Common myeloid progenitor, CD34-positive (primary cell): ENCODE measurements around the gene CBX1.
"Not testable (repeated sequence)": the region's sequence is repeated elsewhere in the genome, so short reads cannot be mapped to it uniquely, and the experiment has no call there.

Experiments
- CTCF ChIA-PET: fragments of 350-600 bp; sonication (Branson Sonifier 250); formaldehyde crosslinking; loops from one replicate; lab custom pipeline; 2021; ENCODE audit warnings: antibody characterized with exemption; lab: Charles Lee
- POLR2A ChIA-PET: fragments of 350-600 bp; sonication (Branson Sonifier 250); formaldehyde crosslinking; loops from one replicate; lab custom pipeline; 2021; ENCODE audit warnings: antibody characterized with exemption; lab: Charles Lee
- DNase-seq, 3 donors: peaks; one replicate each; pipeline versions ENCODE4 v3.0.0 to v3.0.0-alpha.2; 2013
- H3K27ac ChIP-seq, 2 experiments: 1 replicate in 1 of 2; 2 replicates in 1 of 2; pipeline ENCODE4 v1.7.0; 2013; ENCODE audit warnings: inconsistent platforms in 2 of 2, low read length in 2 of 2, mild to moderate bottlenecking in 2 of 2, low read depth in 1 of 2, moderate library complexity in 1 of 2; ENCODE audit not compliant: severe bottlenecking in 2 of 2, insufficient read depth in 1 of 2, poor library complexity in 1 of 2
- H3K27me3 ChIP-seq, 5 experiments: replicated peaks in 2 of 5; 1 replicate in 3 of 5; 2 replicates in 2 of 5; pipeline versions ENCODE4 v1.6.1 to v1.7.0; 2013; ENCODE audit warnings: low read length in 4 of 5, mild to moderate bottlenecking in 2 of 5, moderate library complexity in 2 of 5, inconsistent platforms in 1 of 5; ENCODE audit not compliant: insufficient read depth in 5 of 5, control insufficient read depth in 4 of 5
- H3K36me3 ChIP-seq, 4 experiments: 1 replicate in 2 of 4; 2 replicates in 2 of 4; pipeline versions ENCODE4 v1.6.1 to v1.7.0; 2013; ENCODE audit warnings: low read length in 3 of 4, control low read depth in 1 of 4, mild to moderate bottlenecking in 1 of 4; ENCODE audit not compliant: control insufficient read depth in 4 of 4, insufficient read depth in 4 of 4
- H3K4me1 ChIP-seq, 4 experiments: 1 replicate in 3 of 4; 2 replicates in 1 of 4; pipeline versions ENCODE4 v1.6.1 to v1.7.1; 2013; ENCODE audit warnings: low read length in 3 of 4, mild to moderate bottlenecking in 3 of 4, control low read depth in 1 of 4, inconsistent platforms in 1 of 4, moderate library complexity in 1 of 4; ENCODE audit not compliant: control insufficient read depth in 4 of 4, insufficient read depth in 4 of 4; ENCODE audit errors: control extremely low read depth in 1 of 4
- H3K4me3 ChIP-seq, 7 experiments: 1 replicate in 4 of 7; 2 replicates in 3 of 7; pipeline versions ENCODE4 v1.5.1 to v1.7.0; 2013; ENCODE audit warnings: mild to moderate bottlenecking in 7 of 7, low read length in 6 of 7, moderate library complexity in 6 of 7, inconsistent platforms in 2 of 7, low read depth in 2 of 7, control low read depth in 1 of 7; ENCODE audit not compliant: insufficient read depth in 4 of 7, control insufficient read depth in 1 of 7; ENCODE audit errors: extremely low read depth in 1 of 7
- H3K9me3 ChIP-seq, 5 experiments: 1 replicate in 4 of 5; 2 replicates in 1 of 5; pipeline versions ENCODE4 v1.6.1 to v1.7.1; 2013; ENCODE audit warnings: low read length in 4 of 5, mild to moderate bottlenecking in 2 of 5, inconsistent platforms in 1 of 5, low read depth in 1 of 5, moderate library complexity in 1 of 5; ENCODE audit not compliant: control insufficient read depth in 4 of 5, insufficient read depth in 2 of 5; ENCODE audit errors: control extremely low read depth in 1 of 5
- WGBS: methylation state at CpG from one replicate; pipeline ENCODE4 v1.1.5; 2013; ENCODE audit not compliant: insufficient coverage; 5-methylcytosine and 5-hydroxymethylcytosine counted together

Gene CBX1

GRCh38 chr17:48036693-48037035 lies 64.6 kb downstream of the CBX1 start:
- no peak for DNase-seq
- Histone ChIP-seq H3K27me3 (peaks cover 4 to 45% (median 13%) of the 10 kb centered on the region in 5 experiments), H3K9me3 (no peaks in the 10 kb centered on the region), H3K27ac (no peak overlapping the region), H3K36me3 (no peaks in the 10 kb centered on the region), H3K4me1 (peaks cover 0 to 13% (median 11%) of the 10 kb centered on the region in 4 experiments), H3K4me3 (peak overlapping the region in 5 of 7 experiments; percentile 51 to 84 (median 70))
- CTCF ChIA-PET, result interaction anchor here (1.1 to 4.7 kb wide), 12 partner anchors 7 to 61 kb away, joined by 3 to 40 read pairs (median 7); partner anchors contain the start of gene NFE2L1
- 42% methylated on average over 2 of the region's 6 CpGs for WGBS
- POLR2A ChIA-PET, result interaction anchor here (0.7 kb wide), 1 partner anchor 9 kb away, joined by 3 read pairs; no protein-coding TSS in a partner anchor

GRCh38 chr17:48034734-48035133 lies 66.5 kb downstream of the CBX1 start:
- Histone ChIP-seq H3K4me1 (peaks cover 0 to 13% (median 11%) of the 10 kb centered on the region in 4 experiments), H3K27me3 (peaks cover 4 to 45% (median 17%) of the 10 kb centered on the region in 5 experiments)
- POLR2A ChIA-PET, result interaction anchor here (0.7 kb wide), 1 partner anchor 40 kb away, joined by 4 read pairs; no protein-coding TSS in a partner anchor
- H3K4me3 ChIP-seq, DNase-seq, H3K36me3 ChIP-seq, H3K9me3 ChIP-seq, H3K27ac ChIP-seq: not testable (repeated sequence)
- WGBS, result 75% methylated on average over 4 of the region's 12 CpGs
- CTCF ChIA-PET, result interaction anchor here (0.7 to 4.7 kb wide), 8 partner anchors 8 to 592 kb away, joined by 3 to 40 read pairs (median 8); no protein-coding TSS in a partner anchor

- ChIA-PET POLR2A (interaction anchor here (0.6 to 1.9 kb wide), 3 partner anchors 16 to 584 kb away, joined by 3 to 8 read pairs (median 4); partner anchors contain the start of gene NFE2L1), CTCF (interaction anchor here (1.0 to 7.9 kb wide), 4 partner anchors 12 to 45 kb away, joined by 5 to 188 read pairs (median 6); no protein-coding TSS in a partner anchor)
- H3K27me3 ChIP-seq, result peaks cover 4 to 22% (median 16%) of the 10 kb centered on the region in 5 experiments
- WGBS, result 100% methylated on average over 1 of the region's 6 CpGs
- no peak overlapping the region for H3K27ac ChIP-seq
- H3K4me3 ChIP-seq, result no peak overlapping the region
- no peaks in the 10 kb centered on the region for H3K9me3 ChIP-seq
- DNase-seq, result no peak
- peaks cover 0 to 5% (median 2%) of the 10 kb centered on the region in 4 experiments for H3K4me1 ChIP-seq
- H3K36me3 ChIP-seq, result no peaks in the 10 kb centered on the region
Measured at GRCh38 chr17:48031966-48032365, 69.3 kb downstream of the CBX1 start.

GRCh38 chr17:48030531-48030930 lies 70.7 kb downstream of the CBX1 start:
- H3K27me3 ChIP-seq, result peaks cover 0 to 12% (median 8%) of the 10 kb centered on the region in 5 experiments
- 90% methylated on average over 2 of the region's 5 CpGs for WGBS
- no peak for DNase-seq
- no peak overlapping the region for H3K4me3 ChIP-seq
- ChIA-PET CTCF (interaction anchor here (1.1 to 7.9 kb wide), 7 partner anchors 13 to 105 kb away, joined by 3 to 188 read pairs (median 5); no protein-coding TSS in a partner anchor), POLR2A (interaction anchor here (0.6 to 1.9 kb wide), 2 partner anchors 17 to 1162 kb away, joined by 3 to 8 read pairs; partner anchors contain the start of gene NFE2L1)
- H3K9me3 ChIP-seq, result no peaks in the 10 kb centered on the region
- H3K4me1 ChIP-seq, result peaks cover 0 to 12% (median 10%) of the 10 kb centered on the region in 4 experiments
- H3K27ac ChIP-seq, result no peak overlapping the region
- no peaks in the 10 kb centered on the region for H3K36me3 ChIP-seq

- CTCF ChIA-PET, result interaction anchor here (1.5 to 7.9 kb wide), 4 partner anchors 9 to 80 kb away, joined by 3 to 188 read pairs (median 6); no protein-coding TSS in a partner anchor
- H3K27me3 ChIP-seq, result peaks cover 0 to 12% (median 4%) of the 10 kb centered on the region in 5 experiments
- POLR2A ChIA-PET, result no interaction called here
- peaks cover 0 to 28% (median 26%) of the 10 kb centered on the region in 4 experiments for H3K4me1 ChIP-seq
- H3K36me3 ChIP-seq, result no peaks in the 10 kb centered on the region
- WGBS, result 100% methylated on average over 1 of the region's 1 CpG
- no peaks in the 10 kb centered on the region for H3K9me3 ChIP-seq
- DNase-seq, result no peak
- no peak overlapping the region for H3K27ac ChIP-seq
- H3K4me3 ChIP-seq, result no peak overlapping the region
Measured at GRCh38 chr17:48028736-48029135, 72.5 kb downstream of the CBX1 start.

- no peak for DNase-seq
- no peaks in the 10 kb centered on the region for H3K9me3 ChIP-seq
- POLR2A ChIA-PET, result interaction anchor here (0.6 kb wide), 1 partner anchor 20 kb away, joined by 3 read pairs; no protein-coding TSS in a partner anchor
- no peak overlapping the region for H3K4me3 ChIP-seq
- H3K36me3 ChIP-seq, result no peaks in the 10 kb centered on the region
- peaks cover 0 to 7% (median 4%) of the 10 kb centered on the region in 5 experiments for H3K27me3 ChIP-seq
- peaks cover 4 to 38% (median 33%) of the 10 kb centered on the region in 4 experiments for H3K4me1 ChIP-seq
- CTCF ChIA-PET, result interaction anchor here (0.8 to 7.9 kb wide), 22 partner anchors 9 to 140 kb away, joined by 3 to 188 read pairs (median 4); partner anchors contain the start of genes COPZ2 and NFE2L1
- no peak overlapping the region for H3K27ac ChIP-seq
- 89% methylated on average over 10 of the region's 12 CpGs for WGBS
Measured at GRCh38 chr17:48027322-48027981, 73.8 kb downstream of the CBX1 start.
